ENCODE results near the gene TMEM167A. TPM values are rescaled to one million over a fixed set of nuclear protein-coding genes. Genes with fewer than 3 reads are reported as not detected.

TMEM167A gene
- 45.0 and 51.1 TPM in 2 replicates for total RNA-seq

- DNase-seq (ENCODE audit: low read depth), result peak; percentile 97
- no peak for TF ChIP-seq CTCF (IDR thresholded peaks at IDR 0.05; ENCODE audit: insufficient read depth, low read length, severe bottlenecking)
- Histone ChIP-seq H3K27me3 (ENCODE audit: control insufficient read depth, insufficient read depth, low read length) (no peaks in the 10 kb centered on the region), H3K4me3 (ENCODE audit: low read depth, low read length) (peak within 1 kb of the TSS; percentile 60), H3K36me3 (ENCODE audit: control insufficient read depth, insufficient read depth, low read length) (no peaks in the 10 kb centered on the region)
- FAIRE-seq, result no peak
Measured at GRCh38 chr5:83076742-83077661, at the start of gene TMEM167A, which contains the start of gene XRCC4. Gene TMEM167A, minus strand, starts transcription at chr5:83077394. Its CDS starts 71 bp downstream, at chr5:83077323. Gene XRCC4, plus strand, starts transcription at chr5:83077547. Its CDS starts 27,373 bp downstream, at chr5:83104920.

- no peaks in the 10 kb centered on the region for H3K27me3 ChIP-seq (ENCODE audit: control insufficient read depth, insufficient read depth, low read length)
- H3K4me3 ChIP-seq (ENCODE audit: low read depth, low read length), result no peak overlapping the region
- no peak for FAIRE-seq
- H3K36me3 ChIP-seq (ENCODE audit: control insufficient read depth, insufficient read depth, low read length), result no peaks in the 10 kb centered on the region
- DNase-seq (ENCODE audit: low read depth), result no peak
- TF ChIP-seq CTCF (IDR thresholded peaks at IDR 0.05; ENCODE audit: insufficient read depth, low read length, severe bottlenecking), result no peak
Measured at GRCh38 chr5:83126501-83126900, 49.3 kb upstream of the TMEM167A start.

GRCh38 chr5:83125560-83125959 lies 48.4 kb upstream of the TMEM167A start:
- FAIRE-seq, result no peak

GRCh38 chr5:83124593-83124992 lies 47.4 kb upstream of the TMEM167A start:
- FAIRE-seq, result no peak
- Histone ChIP-seq H3K4me3 (ENCODE audit: low read depth, low read length) (no peak overlapping the region), H3K36me3 (ENCODE audit: control insufficient read depth, insufficient read depth, low read length) (no peaks in the 10 kb centered on the region), H3K27me3 (ENCODE audit: control insufficient read depth, insufficient read depth, low read length) (no peaks in the 10 kb centered on the region)
- no peak for DNase-seq (ENCODE audit: low read depth)
- TF ChIP-seq CTCF (IDR thresholded peaks at IDR 0.05; ENCODE audit: insufficient read depth, low read length, severe bottlenecking), result no peak

More at GRCh38 chr5:83125560-83125959, 48.4 kb upstream of the TMEM167A start:
- H3K4me3 ChIP-seq (ENCODE audit: low read depth, low read length), result no peak overlapping the region
- H3K36me3 ChIP-seq (ENCODE audit: control insufficient read depth, insufficient read depth, low read length), result no peaks in the 10 kb centered on the region
- H3K27me3 ChIP-seq (ENCODE audit: control insufficient read depth, insufficient read depth, low read length), result no peaks in the 10 kb centered on the region
- no peak for TF ChIP-seq CTCF (IDR thresholded peaks at IDR 0.05; ENCODE audit: insufficient read depth, low read length, severe bottlenecking)
- DNase-seq (ENCODE audit: low read depth), result no peak

GRCh38 chr5:83118976-83119375 lies 41.8 kb upstream of the TMEM167A start:
- DNase-seq (ENCODE audit: low read depth), result no peak
- FAIRE-seq, result no peak
- TF ChIP-seq CTCF (IDR thresholded peaks at IDR 0.05; ENCODE audit: insufficient read depth, low read length, severe bottlenecking), result no peak

More at GRCh38 chr5:83118976-83119375, 41.8 kb upstream of the TMEM167A start:
- H3K4me3 ChIP-seq (ENCODE audit: low read depth, low read length), result no peak overlapping the region
- no peaks in the 10 kb centered on the region for H3K36me3 ChIP-seq (ENCODE audit: control insufficient read depth, insufficient read depth, low read length)
- no peaks in the 10 kb centered on the region for H3K27me3 ChIP-seq (ENCODE audit: control insufficient read depth, insufficient read depth, low read length)

Measured in bronchial epithelial cell (primary cell).